A673 (cell line): ENCODE measurements around the gene RMRP. TPM values are rescaled to one million over a fixed set of nuclear protein-coding genes. Genes with fewer than 3 reads are reported as not detected.

Experiments used
- BruUV-seq: library from RNA; stranded (reverse); fragments of 400-500 nt; replicated peaks from 2 replicates; lab custom pipeline; 2021; lab: Mats Ljungman, UMichigan
- CTCF ChIA-PET: fragments of 300-600 bp; sonication (Branson Sonifier 250); formaldehyde crosslinking; loops from one replicate; lab custom pipeline; 2022; ENCODE audit warnings: antibody characterized with exemption; lab: Charles Lee
- POLR2A ChIA-PET: fragments of 300-600 bp; sonication (Branson Sonifier 250); formaldehyde crosslinking; loops from one replicate; lab custom pipeline; 2022; ENCODE audit warnings: antibody characterized with exemption; ENCODE audit not compliant: low non-redundant PET; lab: Charles Lee
- DNase-seq: peaks from one replicate; pipeline ENCODE4 v3.0.0-alpha.2; 2015; ENCODE audit warnings: low spot score
- H3K27ac ChIP-seq: fragments of 200-600 bp; sonication (generic); 2 replicates; pipeline ENCODE4 v1.5.1; 2016; ENCODE audit warnings: mixed run types, low read depth, mild to moderate bottlenecking, mixed read lengths, antibody characterized with exemption, low read length; ENCODE audit not compliant: poor library complexity, severe bottlenecking
- H3K27me3 ChIP-seq: fragments of 200-600 bp; sonication (generic); replicated peaks from 2 replicates; pipeline ENCODE4 v1.6.1; 2017; ENCODE audit warnings: mixed run types, low read depth, mild to moderate bottlenecking, mixed read lengths, antibody characterized with exemption, low read length; ENCODE audit not compliant: insufficient read depth, poor library complexity
- H3K36me3 ChIP-seq: fragments of 200-600 bp; sonication (generic); 2 replicates; pipeline ENCODE4 v1.6.1; 2016; ENCODE audit warnings: mixed run types, mild to moderate bottlenecking, mixed read lengths, antibody characterized with exemption, low read length; ENCODE audit not compliant: insufficient read depth, poor library complexity, severe bottlenecking
- H3K4me1 ChIP-seq: fragments of 200-600 bp; sonication (generic); 2 replicates; pipeline ENCODE4 v1.6.1; 2017; ENCODE audit warnings: mixed run types, mild to moderate bottlenecking, mixed read lengths, antibody characterized with exemption, low read length; ENCODE audit not compliant: insufficient read depth, poor library complexity, severe bottlenecking
- H3K4me3 ChIP-seq: fragments of 200-600 bp; sonication (generic); 2 replicates; pipeline ENCODE4 v1.5.1; 2016; ENCODE audit warnings: low read depth, mixed run types, mild to moderate bottlenecking, mixed read lengths, low read length; ENCODE audit not compliant: poor library complexity, severe bottlenecking
- H3K9me3 ChIP-seq: fragments of 200-600 bp; sonication (generic); 2 replicates; pipeline ENCODE4 v1.6.1; 2016; ENCODE audit warnings: mixed run types, low read depth, mild to moderate bottlenecking, mixed read lengths, antibody characterized with exemption, low read length; ENCODE audit not compliant: poor library complexity, severe bottlenecking
- CTCF ChIP-seq: fragments of 300-800, 200-600 bp; sonication (generic); conservative IDR thresholded peaks from 2 replicates; pipeline ENCODE4 v1.5.1; 2017; ENCODE audit warnings: low read depth, mild to moderate bottlenecking, antibody characterized with exemption, low read length, moderate library complexity, mixed read lengths
- EZH2 ChIP-seq: fragments of 200-600 bp; sonication (generic); IDR thresholded peaks from 2 replicates; pipeline ENCODE4 v1.6.1; 2017; ENCODE audit warnings: borderline replicate concordance, low read depth, mild to moderate bottlenecking, mixed read lengths, antibody characterized with exemption, low read length; ENCODE audit not compliant: poor library complexity, severe bottlenecking
- intact Hi-C: fragments of 100-400 bp; cut with micrococcal nuclease; formaldehyde crosslinking; loops from one replicate; pipeline ENCODE4 v1.10.0; 2022; ENCODE audit not compliant: unreplicated experiment
- total RNA-seq: library from RNA; stranded (reverse); gene quantifications from 2 replicates; pipeline ENCODE4 v1.2.3, GENCODE V29; 2021

Gene RMRP
- total RNA-seq, 1 experiment from 2014 or later: 13,531 TPM

- Histone ChIP-seq H3K4me1 (no peaks in the 10 kb centered on the region), H3K27ac (no peak overlapping the region), H3K4me3 (no peak overlapping the region), H3K36me3 (peaks cover 87% of the 10 kb centered on the region), H3K27me3 (no peaks in the 10 kb centered on the region), H3K9me3 (no peaks in the 10 kb centered on the region)
- intact Hi-C loops: no loop called here
- no peak for DNase-seq
- ChIA-PET CTCF (no interaction called here), POLR2A (no interaction called here)
- TF ChIP-seq CTCF: no peak
- BruUV-seq: no TSS peak
These were observed 43.1 kb upstream of the RMRP start for GRCh38 chr9:35700942-35701341.

GRCh38 chr9:35700031-35700430 is 42.2 kb upstream of the RMRP start:
- BruUV-seq: no TSS peak
- POLR2A ChIA-PET: no interaction called here
- DNase-seq: no peak
- intact Hi-C loops: no loop called here
- TF ChIP-seq CTCF (no peak), EZH2 (no peak)
- CTCF ChIA-PET: no interaction called here
- Histone ChIP-seq H3K27ac (no peak overlapping the region), H3K4me3 (no peak overlapping the region), H3K9me3 (no peaks in the 10 kb centered on the region), H3K4me1 (no peaks in the 10 kb centered on the region), H3K36me3 (peaks cover 81% of the 10 kb centered on the region), H3K27me3 (no peaks in the 10 kb centered on the region)

- no peak overlapping the region for H3K4me3 ChIP-seq
- BruUV-seq: no TSS peak
- no peaks in the 10 kb centered on the region for H3K9me3 ChIP-seq
- no peaks in the 10 kb centered on the region for H3K4me1 ChIP-seq
- ChIA-PET POLR2A (no interaction called here), CTCF (interaction anchor here (0.8 kb wide), 1 partner anchor 8 kb away, joined by 3 read pairs; no protein-coding TSS in a partner anchor)
- peaks cover 64% of the 10 kb centered on the region for H3K36me3 ChIP-seq
- TF ChIP-seq EZH2 (no peak), CTCF (no peak)
- intact Hi-C loops: no loop called here
- no peaks in the 10 kb centered on the region for H3K27me3 ChIP-seq
- no peak for DNase-seq
- no peak overlapping the region for H3K27ac ChIP-seq
These were observed 40.4 kb upstream of the RMRP start for GRCh38 chr9:35698231-35698630.
